NCI-H2227 treated with DMSO at 0.1 percent for 48 hours (cell line): ENCODE data around the gene BAZ2A.

Experiments used
- DNase-seq: peaks from one replicate; lab custom pipeline; 2025; lab: John Stamatoyannopoulos, UW

BAZ2A gene

DNA sequence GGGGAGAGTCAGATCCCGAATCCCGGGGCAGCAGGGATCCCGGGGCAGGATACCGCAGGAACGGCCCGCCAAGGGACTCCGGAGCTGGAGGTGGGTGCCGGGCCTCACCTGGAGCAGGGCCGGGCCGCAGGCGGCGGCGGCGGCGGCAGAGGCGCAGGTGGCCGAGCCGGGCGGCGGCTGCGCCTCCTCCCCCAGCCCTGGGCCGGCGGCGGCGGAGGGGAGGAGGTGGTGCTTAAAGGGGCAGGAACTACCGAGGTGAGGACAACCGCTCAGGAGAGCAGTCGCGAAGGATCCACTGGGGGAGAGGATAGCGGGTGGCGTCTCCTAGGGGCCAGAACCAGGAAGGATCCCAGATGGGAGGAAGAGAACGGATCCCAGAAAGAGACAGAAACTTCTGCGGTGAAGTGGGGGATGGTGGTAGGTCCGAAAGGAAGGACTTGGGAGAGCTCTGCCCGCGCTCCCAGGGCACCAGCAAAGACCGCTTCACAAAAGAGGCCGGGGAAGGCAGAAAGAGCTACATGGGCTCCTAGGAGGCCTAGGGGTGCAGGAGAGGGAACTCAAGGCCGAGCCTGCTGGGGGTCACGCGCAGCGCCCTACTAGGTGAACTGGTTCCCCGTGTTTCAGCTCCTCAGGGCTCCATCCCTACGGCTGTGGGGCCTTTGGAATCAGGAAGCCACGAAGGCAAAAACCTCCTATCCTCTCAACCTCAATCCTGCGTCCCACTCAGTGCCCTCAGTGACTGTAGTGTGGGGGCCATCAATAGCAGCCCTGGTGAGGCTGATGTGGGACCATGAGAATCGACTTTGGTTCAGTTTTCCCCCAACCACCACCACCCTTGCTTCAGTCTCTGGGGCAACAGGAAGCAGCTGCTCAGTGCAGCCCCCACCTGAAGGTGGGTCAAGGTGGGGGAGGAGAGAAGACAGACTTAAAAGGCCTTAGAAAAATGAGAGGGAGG, 5.0 kb upstream of the BAZ2A start:
- DNase-seq, result peak; percentile 7

- DNase-seq, result peak; percentile 7
Observed at GRCh38 chr12:56634242-56634836, 4.2 kb upstream of the BAZ2A start.

DNA sequence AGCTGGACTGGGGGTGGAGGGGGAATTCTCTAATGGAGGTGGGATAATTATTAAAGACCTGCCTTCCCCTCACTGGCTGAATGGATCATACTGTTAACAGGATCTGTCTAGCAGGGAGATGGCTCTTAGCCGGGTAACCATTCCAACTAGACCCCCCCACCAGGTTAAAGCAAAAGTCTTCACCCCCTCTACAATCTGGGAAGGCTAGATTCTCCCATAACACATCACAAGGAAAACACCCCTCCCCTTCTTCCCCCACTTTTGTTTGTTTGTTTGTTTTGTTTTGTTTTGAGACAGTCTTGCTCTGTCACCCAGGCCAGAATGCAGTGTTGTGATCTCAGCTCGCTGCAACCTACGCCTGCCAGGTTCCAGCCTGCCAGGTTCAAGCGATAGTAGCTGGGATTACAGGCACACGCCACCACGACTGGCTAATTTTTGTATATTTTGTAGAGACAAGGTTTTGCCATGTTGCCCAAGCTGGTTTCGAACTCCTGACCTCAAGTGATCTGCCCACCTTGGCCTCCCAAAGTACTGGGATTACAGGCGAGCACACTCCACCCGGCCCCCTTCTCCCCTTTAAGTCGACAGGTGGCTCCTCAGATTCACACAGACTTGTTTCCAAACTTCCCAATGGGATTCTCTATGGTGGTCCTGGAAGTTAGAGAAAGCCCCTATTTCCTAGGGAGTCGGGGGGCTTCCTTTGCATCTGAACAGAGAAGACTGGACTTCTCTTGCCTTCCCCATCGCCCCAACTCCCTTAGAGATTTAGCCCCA, 3.5 kb upstream of the BAZ2A start:
- no peak for DNase-seq

DNA sequence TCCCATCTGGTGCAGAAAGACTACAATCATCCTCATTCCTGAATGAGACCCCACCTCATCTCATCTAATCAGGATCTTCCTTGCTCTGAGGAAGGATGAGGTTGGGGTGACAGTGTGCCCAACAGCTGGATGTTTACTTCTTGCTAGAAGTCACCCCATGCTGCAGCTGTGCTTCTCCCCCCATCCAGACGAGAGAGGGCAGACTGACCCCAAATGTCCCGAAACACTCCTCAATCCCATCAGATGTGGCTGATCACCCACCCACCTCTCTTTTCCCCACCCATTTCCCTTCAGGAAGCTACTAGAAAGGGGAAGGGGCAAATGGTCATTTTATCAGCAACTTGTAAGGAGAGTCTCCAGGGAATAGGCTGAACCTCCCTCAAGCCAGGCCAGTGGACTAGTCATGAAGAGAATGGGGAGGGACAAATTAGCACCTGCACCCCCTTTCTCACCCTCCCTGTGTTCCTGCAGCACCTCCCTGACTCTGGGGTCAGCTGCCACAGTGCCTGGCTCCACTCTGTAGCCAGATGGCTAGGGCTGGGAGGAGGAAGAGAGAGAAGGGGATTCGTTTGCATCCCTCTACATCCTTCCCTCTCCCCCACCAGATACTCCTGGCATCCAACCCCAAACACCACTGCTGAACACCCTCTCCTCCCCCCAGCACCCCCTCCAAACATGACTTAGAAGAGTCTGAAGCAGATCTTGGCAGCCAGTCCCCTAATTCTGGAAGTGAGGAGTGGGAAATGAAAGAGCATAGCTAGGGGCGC, 2.8 kb upstream of the BAZ2A start:
- DNase-seq, result no peak

DNA sequence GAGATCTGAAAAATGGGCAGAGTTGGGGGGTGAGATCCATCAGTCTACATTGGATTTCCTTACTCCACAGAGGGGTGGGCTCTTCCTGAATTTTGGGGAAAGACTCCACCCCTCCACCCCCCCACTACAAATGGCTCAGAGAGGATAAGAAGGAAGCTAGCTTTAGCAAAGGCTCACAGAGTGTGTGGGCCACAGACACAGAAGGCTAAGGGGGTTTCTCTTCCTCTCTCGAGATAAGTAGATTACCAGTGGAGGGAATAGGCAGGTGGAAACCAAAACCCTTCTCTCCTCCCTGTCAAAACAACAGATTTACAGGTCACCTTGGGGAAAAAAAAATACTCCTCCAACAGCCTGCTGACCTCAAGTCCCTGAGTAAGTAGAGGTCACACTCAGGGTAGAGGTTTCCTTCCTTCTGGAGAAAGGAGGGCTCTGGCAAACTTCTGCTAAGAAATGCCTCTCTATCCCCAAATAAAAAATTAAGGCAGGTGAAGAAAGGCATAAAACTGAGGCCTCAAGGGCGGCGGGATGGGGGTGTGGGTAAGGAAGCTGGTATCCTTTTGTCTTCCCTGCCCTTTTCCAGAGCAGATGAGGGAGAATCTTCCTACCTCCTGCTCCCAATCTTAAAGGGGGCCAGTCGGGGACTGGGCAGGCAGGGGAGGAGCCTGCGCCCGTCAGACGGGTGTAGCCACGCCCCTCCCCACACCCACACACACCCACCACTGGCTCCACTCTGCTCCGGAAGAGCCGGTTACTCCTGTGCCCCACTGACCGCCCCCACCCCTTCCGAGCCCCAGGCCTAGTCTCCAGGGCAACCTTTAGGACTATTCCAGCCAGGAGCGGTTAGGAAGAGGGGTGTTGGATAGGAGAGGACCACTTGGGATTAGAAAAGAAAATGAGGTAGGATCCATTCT, 1.9 kb upstream of the BAZ2A start:
- peak; percentile 7 for DNase-seq

DNA sequence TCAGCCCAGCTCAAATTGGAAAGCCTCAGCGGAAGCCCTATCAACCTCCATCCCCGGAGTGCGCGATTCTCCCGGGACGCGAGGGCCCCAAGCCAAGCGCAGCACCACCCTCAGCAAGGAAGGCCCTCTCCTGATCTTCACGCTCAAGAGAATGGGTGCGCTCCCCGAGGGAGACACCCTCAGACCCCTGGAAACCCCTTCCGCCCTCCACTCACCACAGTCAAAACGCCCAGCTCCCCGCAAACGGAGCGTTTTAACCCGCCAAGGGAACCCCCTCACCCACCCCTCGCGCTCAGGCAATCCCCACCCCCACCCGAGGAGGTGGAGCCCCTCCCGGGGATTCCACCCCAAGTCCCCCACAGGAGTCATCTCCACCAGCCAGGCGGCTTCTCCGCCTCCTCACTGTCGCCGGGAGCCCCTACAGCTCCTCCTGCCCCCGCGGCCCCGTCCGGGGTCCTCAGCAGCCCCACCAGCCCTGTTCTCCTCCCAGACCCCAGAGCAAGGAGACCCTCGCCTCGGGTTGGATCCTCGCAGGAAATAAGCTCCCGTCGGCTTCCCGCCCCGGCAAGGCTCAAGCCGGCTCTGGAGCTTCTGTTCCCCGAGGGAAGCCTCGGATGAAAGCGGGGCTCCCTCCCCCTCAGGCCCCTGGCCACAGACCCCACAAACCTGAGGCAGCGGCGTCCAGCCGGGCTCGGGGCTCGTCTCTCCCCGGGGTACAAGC, 507 bp downstream of the BAZ2A start:
- no peak for DNase-seq

- DNase-seq, result peak; percentile 6
Observed at GRCh38 chr12:56628671-56629458, 1.3 kb downstream of the BAZ2A start.

DNA sequence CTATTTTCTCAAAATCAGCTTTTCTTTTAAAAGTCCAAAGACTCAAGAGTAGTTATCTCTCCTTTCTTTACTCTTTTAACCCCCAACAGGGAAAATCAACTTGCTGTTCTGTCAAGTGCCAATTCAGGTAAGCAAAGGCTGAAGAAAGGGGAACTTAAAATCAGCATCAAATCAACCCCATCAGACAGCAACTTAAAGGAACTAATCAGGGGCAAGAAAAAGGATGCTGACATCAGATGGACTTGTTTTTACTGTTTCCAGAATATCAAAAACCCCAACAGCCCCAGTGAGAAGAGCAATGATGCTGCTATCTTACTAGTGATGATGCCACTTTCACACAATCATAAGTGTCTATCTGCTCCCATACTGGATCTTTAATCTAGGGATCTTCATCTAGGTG, 3.4 kb downstream of the BAZ2A start:
- DNase-seq, result no peak

DNA sequence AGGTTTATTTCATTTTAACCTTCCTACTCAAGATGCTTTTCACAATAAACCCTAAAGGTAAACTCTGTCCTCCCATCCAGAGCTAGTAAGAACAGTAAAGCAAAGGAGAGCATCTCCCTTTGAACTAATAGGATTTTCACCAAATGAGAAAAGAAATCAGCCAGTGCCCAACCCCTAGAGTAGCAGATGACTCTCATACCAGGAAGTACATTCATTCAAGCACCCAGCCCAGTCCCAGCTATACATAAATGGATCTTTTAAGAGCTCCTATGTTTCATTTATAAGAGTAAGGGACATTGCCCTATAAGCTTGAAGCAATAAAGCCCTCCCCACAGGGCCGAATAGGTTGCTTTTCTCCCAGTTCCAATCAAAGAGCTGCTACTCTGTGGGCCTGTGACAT, 7.6 kb downstream of the BAZ2A start:
- no peak for DNase-seq

- no peak for DNase-seq
Observed at GRCh38 chr12:56616925-56617324, 13.2 kb downstream of the BAZ2A start.

DNA sequence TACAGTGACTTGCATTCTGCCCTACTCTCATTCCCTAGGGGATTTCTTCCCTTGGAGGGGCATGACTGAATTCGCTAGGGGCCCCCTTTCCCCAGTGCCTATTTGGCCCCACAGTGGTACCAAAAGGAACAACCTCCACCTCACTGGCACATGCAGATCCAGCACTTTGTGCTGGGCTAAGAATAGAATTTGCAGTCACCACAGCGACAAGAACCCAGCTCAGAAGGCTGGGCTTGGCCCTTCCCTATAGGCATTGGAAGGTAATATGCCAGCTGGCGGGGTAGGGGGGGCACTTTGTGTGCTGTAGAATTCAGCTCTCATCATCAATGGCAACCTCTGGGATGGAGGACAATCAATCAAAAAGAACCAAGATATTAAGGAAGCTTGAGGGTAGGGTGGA, 13.9 kb downstream of the BAZ2A start:
- DNase-seq, result no peak

GRCh38 chr12:56614627-56615026, 15.5 kb downstream of the BAZ2A start:
- no peak for DNase-seq

GRCh38 chr12:56604355-56604754, 25.8 kb downstream of the BAZ2A start:
- no peak for DNase-seq

DNA sequence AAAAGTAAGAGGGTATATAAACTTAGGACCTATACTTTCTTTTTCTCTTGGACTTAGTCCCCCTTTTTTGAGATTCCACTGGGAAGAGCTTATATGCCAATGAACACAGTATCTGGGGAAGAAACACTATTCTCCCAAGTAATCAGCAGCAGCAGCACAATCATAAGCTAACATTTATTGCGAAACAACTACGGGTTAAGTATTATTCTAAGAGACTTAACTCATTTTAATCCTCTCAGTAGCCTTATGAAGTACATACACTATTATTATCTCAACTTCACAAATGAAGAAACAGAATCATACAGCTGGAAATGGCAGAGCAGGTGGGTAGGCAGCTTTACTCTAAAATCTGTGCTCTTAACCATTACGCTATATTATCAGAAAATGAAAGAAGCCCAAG, 27.9 kb downstream of the BAZ2A start:
- no peak for DNase-seq

- no peak for DNase-seq
Observed at GRCh38 chr12:56601503-56601902, 28.6 kb downstream of the BAZ2A start.

GRCh38 chr12:56600753-56601152, 29.4 kb downstream of the BAZ2A start:
- DNase-seq, result no peak

DNA sequence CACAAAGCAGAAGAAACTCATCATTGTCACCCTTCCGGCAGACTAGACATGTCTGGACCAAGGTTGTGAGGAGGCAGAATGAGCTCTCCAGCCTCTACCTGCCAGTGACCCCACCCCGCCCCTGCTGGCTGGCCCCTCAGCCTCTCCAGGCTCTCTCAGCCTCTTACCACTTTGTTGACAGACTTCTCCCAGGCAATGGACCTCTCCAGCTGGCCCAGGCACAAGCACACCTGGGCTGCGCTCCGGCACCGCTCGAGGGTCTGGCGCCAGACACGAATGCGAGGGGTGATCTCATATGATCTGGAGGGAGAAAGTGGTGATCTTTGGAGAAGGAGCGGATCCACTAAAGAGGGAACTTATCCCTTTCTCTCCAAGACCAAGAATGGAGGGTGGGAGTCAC, 30.3 kb downstream of the BAZ2A start:
- DNase-seq, result no peak

DNA sequence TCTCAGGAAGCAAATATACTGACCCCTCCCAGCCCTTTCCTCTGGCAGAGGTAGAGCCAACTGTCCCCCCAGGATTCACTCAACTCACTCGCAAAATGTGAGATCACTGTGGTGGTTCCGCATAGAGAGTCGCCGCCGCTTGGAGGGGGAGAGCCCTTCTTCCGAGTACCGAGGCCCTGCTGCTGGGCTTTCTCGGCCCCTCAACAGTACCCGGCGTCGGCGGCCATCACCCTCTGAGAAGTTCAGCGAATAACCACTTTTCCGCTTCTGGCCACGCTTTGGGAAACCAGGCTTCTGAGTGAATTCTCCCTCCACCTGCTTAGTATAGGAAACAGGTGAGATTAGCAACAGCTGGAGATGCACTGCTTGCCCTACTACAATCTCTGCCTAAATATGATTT, 31.1 kb downstream of the BAZ2A start:
- no peak for DNase-seq

GRCh38 chr12:56596815-56597214, 33.3 kb downstream of the BAZ2A start:
- DNase-seq, result no peak
